T follicular helper cell (primary cell): Measurements from ENCODE around the gene NCS1.

ENCODE experiments used
- DNase-seq: peaks from one replicate; pipeline ENCODE4 v3.0.0-alpha.2; 2020; ENCODE audit warnings: low read depth

The NCS1 gene

DNA sequence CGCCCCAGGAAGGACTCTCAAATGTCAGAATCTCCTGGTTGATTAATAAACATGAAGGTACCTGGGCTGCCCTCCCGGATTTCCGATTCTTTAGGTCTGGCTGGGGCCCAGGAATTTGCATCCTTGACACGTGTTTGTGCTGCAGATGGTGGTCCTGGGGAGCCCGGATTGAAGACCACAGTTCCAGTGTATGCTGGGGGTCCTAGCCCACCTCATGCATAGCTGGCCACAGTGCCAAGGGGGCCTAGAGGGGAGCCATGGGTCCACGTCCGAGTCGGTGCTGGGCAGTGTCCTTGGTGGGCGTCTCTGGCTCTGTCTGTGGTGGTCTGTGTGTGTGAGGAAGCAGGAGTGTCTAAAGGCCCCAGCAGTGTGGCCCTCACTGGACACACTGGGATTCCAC lies 3.2 kb downstream of the NCS1 start:
- DNase-seq: no peak

DNA sequence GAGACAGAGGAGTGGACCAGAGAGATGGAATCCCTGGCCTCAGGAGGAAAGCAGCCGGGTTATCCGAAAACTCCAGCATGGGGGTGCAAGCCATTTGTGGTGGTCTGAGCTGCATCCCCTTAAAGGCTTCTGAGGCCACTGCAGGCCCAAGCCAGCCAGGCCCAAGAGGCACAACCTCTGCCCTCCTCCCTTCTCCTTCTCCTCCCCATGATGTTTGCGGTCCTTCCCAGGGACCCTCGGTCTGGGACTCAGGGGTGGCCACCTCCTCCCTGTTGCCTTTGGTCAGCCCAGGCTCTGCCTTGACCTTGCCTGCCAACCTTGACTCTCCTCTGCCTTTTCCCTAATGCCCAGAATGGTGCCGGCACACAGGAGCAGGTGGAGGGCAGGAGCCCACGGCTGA lies 4.6 kb downstream of the NCS1 start:
- DNase-seq: no peak

DNA sequence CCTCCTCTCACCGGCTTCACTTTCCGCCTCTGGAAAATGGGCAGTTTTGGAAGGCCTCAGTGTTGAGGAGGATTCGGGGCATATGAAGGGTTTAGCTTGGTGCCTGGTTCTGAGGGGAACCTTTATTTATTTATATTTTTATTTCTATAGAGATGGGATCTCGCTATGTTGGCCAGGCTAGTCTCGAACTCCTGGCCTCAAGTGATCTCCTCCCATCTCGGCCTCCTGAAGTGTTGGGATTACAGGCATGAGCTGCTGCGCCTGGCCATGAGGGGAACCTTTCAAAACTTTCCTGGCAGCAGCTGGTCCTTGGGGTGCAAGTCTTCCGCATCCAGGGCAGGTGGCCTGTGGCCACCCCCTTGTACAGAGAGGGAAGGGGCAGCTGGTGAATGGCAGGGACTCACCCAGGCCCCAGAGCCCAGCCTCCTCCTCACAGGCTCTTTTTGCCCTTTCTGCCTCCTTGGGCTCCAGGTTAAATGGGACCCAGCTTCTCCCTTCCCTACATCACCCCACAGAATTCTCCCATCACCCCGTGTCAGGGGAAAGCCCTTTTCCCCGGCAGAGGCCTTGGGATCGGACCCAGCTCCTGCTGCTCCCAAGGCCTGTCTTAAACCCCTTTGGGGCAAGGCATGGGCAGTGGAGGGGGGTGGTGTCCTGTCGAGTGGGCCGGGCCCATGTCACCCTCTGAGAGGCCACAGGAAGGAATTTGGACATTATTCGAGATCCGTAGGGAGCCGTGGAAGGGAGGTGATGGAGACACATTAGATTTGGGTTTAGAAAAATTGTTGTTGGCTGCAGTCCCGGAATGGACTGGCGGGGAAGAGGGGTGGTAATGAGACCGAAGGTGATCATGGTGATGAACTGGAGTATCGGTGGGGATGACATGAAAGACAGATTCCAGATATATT lies 5.9 kb downstream of the NCS1 start:
- DNase-seq: no peak

DNA sequence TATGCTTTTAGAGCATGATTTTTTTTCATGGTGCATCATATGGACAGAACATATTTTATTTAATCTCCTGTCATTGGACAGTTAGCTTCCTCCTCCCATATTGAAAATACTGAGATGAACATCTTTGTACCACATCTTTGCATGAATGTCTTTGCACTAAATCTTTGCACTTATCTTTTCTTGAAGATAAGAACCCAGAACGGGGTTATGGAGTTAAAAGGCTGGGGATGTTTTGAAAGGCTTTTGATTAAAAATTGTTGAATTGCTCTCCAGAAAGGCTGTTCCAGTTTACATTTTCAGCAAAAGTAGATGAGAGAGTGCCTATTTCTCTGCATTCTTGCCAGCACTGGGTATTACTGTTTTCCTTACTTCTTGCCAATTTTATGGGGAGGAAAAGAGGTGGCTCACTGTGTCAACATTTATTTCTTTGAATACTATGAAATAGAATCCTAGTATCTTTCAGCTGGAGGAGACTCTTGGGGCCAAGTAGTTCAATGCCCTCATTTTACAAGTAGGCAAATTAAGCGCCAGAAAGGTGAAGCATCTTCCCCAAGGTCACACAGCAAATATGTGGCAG lies 7.2 kb downstream of the NCS1 start:
- DNase-seq: no peak

DNA sequence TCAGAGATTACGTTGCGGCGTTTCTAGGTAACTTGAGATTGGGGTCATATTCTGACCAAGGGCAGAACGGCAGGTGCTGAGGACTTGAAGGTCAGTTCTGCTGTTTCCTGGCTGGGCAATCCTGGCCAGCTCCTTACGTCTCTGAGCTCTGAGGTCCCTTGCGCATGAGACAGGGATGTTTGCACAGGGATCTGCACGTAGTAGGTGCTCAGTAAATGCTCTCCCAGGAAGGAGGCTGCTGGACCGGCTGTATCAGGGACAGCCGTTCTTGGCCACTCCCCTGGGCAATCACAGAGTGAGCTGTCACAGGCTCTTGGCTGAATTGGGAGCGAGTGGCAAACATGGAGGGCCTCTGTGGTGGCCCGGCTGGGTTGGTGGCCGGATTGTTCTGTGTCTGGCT lies 8.3 kb downstream of the NCS1 start:
- no peak for DNase-seq

- no peak for DNase-seq
Measured at GRCh38 chr9:130181678-130182380, 9.6 kb downstream of the NCS1 start.

GRCh38 chr9:130182381-130182909 lies 10.2 kb downstream of the NCS1 start:
- no peak for DNase-seq

- DNase-seq: no peak
Measured at GRCh38 chr9:130183133-130183762, 11.0 kb downstream of the NCS1 start.

- DNase-seq: no peak
Measured at GRCh38 chr9:130185017-130185416, 12.8 kb downstream of the NCS1 start.

DNA sequence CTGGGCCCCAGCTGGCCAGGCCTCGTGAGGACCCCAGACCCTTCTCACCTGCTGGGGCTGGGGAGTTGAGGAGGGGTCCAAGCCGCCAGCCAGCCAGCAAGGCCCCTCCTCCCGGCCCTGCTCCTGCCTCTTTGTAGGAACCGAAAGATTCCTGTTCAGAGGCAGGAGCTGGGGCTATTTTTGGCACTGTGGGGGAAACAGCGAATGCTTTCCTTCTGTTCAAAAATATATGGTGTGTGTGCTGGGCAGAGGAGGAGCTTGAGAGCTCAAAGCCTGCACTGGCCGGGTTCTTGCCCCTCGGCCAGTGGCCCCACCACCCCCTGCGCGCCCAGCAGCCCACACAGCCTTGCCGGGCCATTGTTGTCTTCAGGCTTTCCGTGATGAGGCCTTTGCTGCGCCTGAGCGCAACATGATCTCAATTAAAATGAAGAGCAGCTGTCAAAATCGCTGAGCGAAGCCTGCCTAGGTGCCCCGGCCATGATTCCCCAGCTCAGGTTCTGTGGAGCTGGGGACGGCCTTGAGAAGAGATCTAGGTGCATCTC lies 13.4 kb downstream of the NCS1 start:
- no peak for DNase-seq

GRCh38 chr9:130186051-130186450 lies 13.8 kb downstream of the NCS1 start:
- no peak for DNase-seq

DNA sequence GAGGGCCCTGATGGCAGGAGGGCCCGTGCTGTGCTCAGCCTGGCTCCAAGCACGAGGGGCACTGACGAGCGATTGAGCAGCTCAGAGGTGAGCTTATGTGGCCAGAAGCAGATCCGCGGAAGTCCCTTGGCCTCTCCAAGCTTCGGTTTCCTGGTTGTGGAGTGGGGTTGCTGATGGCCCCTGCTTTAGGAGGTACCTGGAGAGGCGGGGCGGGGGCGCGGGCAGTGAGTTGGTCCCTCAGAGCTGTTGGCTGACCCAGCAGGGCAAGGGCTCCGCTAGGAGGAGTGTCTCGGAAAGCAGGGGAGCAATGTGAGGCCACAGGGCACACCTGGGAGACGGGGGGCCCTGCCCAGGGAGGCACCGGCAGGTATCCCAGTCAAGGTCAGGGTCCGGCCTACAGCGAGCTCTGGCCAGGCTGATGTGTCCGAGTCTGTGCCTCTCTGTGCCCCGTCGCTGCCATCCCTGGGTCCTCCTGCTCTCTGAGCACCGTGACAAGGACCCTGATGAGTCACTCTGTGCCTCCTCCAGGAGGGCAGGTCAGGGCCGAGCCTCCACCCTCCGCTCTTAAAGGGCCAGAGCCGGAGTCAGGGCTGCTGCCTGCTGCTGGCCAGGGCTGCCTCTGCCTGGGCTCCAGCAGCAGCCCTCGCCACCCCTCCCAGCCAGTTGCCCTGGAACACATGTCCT lies 14.8 kb downstream of the NCS1 start:
- DNase-seq: no peak

DNA sequence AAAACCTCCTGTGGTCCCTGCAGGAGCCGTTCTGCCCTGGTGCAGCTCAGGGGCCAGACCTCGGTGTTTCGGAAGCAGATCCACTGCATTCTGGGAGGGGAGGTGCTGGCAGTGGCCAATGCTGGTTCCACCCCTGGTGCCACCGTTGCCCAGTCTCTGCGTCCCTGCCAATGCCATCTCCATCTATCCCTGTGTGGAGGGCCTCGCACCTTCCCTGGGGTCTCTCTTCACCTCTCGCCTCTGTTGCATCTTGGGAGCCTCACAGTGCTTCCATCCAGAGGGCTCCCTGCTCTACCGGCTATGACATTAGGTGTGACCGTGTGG lies 15.3 kb downstream of the NCS1 start:
- DNase-seq: no peak

DNA sequence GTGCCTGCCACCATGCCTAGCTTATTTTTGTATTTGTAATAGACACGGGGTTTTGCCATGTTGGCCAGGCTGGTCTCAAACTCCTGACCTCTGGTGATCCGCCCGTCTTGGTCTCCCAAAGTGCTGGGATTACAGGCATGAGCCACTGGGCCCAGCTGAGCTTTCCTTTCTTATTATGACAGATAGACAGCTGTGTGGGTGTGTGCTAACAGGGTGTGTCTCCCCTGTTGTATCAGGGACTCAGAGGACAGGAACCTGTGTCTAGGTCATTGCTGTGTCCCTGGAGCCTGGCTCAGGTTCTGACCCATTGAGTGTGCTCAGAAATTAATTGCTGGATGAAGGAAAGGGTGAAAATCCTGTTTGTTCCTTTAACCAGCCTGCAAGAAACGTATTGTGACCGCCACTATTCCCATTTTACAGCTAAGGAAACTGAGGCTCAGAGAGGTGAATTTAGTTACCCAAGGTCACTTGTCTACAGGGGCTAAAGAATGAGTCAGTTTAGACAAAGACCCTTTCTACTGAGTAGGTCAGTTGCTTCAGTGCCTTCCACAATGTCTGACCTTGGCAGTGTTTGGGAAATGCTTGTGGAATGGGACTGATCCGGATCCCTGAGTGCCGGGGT lies 16.8 kb downstream of the NCS1 start:
- DNase-seq: no peak

GRCh38 chr9:130189840-130190239 lies 17.6 kb downstream of the NCS1 start:
- no peak for DNase-seq

DNA sequence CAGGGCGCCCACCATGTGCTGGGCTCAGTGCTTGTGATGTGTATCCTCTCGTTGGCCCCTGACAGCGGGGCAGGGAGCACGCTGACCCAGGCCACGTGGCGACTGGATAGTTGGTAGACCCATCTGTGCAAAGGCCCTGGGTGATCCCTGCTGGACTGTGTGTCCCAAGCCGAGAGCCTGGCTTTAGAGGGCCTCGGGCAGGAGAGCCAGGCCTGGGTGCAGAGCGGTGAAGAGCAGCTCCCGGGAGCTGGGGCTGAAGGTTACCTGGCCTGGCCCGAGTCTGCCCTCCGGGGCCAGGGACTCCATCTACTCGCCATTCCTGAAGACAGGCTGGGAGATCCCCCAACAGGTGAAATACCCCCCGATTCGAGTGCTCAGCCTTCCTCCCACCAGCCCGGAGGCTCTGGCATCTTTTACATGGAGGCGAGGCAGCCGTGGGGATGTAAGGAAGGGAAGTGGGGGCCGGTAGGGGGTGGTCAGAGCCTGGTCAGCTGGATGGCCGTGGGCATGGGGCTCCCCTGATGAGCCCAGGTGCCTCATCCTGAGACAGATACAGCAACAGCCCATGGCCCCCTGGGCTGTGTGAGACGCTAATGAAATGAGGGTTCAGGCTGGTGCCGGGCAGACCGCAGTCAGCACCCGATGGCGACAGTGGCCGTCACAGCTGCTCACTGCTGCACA lies 19.0 kb downstream of the NCS1 start:
- DNase-seq: no peak

GRCh38 chr9:130191749-130192120 lies 19.5 kb downstream of the NCS1 start:
- no peak for DNase-seq

DNA sequence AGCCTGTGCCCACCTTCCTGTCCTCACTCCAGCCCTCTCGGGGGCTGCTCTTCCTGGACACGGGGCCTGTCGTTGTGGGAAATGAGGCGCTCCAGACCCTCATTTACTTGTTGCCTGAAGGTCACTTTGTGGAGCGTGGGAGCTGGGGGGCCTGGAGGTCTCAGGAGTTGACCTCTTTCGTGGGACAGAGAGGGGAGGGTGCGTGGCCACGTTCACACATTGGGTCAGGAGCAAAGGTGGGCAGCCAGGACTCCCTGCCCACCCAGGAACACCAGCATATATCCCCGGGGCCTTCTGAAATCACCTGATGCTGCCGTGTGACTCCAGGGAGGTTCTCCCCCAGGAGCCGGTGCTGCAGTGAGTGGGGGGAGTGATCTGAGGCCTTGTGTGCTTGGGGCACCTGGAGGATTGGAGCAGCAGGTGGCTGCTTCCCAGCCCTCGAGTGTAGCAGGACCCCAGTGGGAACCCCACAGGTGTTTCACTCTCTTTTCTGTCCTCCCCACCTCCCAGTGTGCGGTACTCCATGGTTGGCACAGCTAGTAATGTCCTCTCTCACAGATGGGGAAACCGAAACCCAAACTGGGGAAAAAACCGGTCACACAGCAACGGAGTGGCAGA lies 20.3 kb downstream of the NCS1 start:
- no peak for DNase-seq

DNA sequence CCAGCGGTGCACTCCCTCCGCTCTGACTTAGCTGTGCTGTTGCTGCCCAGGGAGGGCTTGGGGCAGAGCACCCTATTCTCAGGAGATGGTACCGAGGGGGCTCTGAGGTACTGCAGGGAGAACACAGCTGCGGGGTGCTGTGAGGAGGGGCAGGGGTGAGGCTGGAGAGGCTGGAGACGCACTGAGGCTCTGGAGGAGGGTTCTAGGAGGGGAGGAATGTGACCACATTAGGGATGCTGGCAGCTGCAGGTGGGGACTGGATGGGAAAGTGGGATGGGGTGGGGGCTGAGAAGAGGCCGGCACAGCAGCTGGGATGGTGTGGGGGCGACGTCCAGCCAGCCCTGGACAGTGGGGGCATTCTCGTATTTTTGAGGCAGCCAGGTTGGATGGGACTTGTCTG lies 20.9 kb downstream of the NCS1 start:
- DNase-seq: no peak
